K562 (cell line): ENCODE results near the gene TBXAS1. TPM values are rescaled to one million over a fixed set of nuclear protein-coding genes. Genes with fewer than 3 reads are reported as not detected.

Experiments
- CBX8 ChIP-seq: fragments of 200-600 bp; sonication (generic); IDR thresholded peaks from 2 replicates; pipeline ENCODE4 v1.6.1; 2012; ENCODE audit warnings: borderline replicate concordance, mixed run types, low read depth, mild to moderate bottlenecking, moderate library complexity, mixed read lengths, low read length, control low read depth, inconsistent platforms; ENCODE audit not compliant: poor library complexity, severe bottlenecking; ENCODE audit errors: extremely low read depth
- CHD1 ChIP-seq: fragments of 200-600 bp; sonication (generic); IDR thresholded peaks from one replicate; pipeline ENCODE4 v1.6.1; 2012; ENCODE audit warnings: mild to moderate bottlenecking, moderate library complexity, low read length, inconsistent platforms
- ESRRA ChIP-seq: fragments of 450-650 bp; IDR thresholded peaks from 2 replicates; pipeline ENCODE4 v1.6.1; 2014; ENCODE audit warnings: low read depth, mild to moderate bottlenecking, moderate library complexity, borderline replicate concordance
- FOSL1 ChIP-seq: fragments of 200-800 bp; sonication (Bioruptor generic); conservative IDR thresholded peaks from 2 replicates; pipeline ENCODE4 v1.6.1; 2016; ENCODE audit warnings: missing genetic modification characterization, missing compliant biosample characterization
- FOXA1 ChIP-seq: fragments of 450-650 bp; IDR thresholded peaks from 2 replicates; pipeline ENCODE4 v1.6.1; 2016; ENCODE audit warnings: mild to moderate bottlenecking, borderline replicate concordance
- HDAC8 ChIP-seq: fragments of 450-650 bp; IDR thresholded peaks from 2 replicates; pipeline ENCODE4 v1.6.1; 2016; ENCODE audit warnings: mild to moderate bottlenecking, missing genetic modification characterization, moderate library complexity, missing compliant biosample characterization
- HOXB6 ChIP-seq: fragments of 250-450 bp; sonication (Bioruptor Pico); IDR thresholded peaks from 2 replicates; pipeline ENCODE4 v1.5.1; 2022; ENCODE audit warnings: mild to moderate bottlenecking, borderline replicate concordance
- LCOR ChIP-seq: sonication (generic); formaldehyde crosslinking; IDR thresholded peaks from 2 replicates; pipeline ENCODE4 v1.8.0; 2022; ENCODE audit warnings: mild to moderate bottlenecking, missing genetic modification reagents
- MXD1 ChIP-seq: fragments of 250-450 bp; sonication (Bioruptor Pico); IDR thresholded peaks from 2 replicates; pipeline ENCODE4 v1.8.0; 2021; ENCODE audit warnings: borderline replicate concordance, mild to moderate bottlenecking, moderate library complexity; ENCODE audit not compliant: poor library complexity, severe bottlenecking
- NEUROD1 ChIP-seq: fragments of 150-350 bp; IDR thresholded peaks from 2 replicates; pipeline ENCODE4 v1.6.1; 2014; ENCODE audit warnings: borderline replicate concordance, low read length, low read depth; ENCODE audit not compliant: partially characterized antibody
- NRF1 ChIP-seq, 2 experiments: fragments of 450-650 bp; IDR thresholded peaks in 1 of 2; conservative IDR thresholded peaks in 1 of 2; 2 replicates each; pipeline ENCODE4 v1.6.1; 2014; ENCODE audit warnings: mild to moderate bottlenecking in 2 of 2
- PML ChIP-seq: IDR thresholded peaks from 2 replicates; pipeline ENCODE4 v1.6.1; 2012; ENCODE audit warnings: low read length, inconsistent platforms
- POLR3A ChIP-seq: IDR thresholded peaks from 2 replicates; pipeline ENCODE4 v1.6.1; 2011; ENCODE audit warnings: borderline replicate concordance, mild to moderate bottlenecking, moderate library complexity; ENCODE audit not compliant: insufficient read length, insufficient read depth; ENCODE audit errors: extremely low read depth
- RFX7 ChIP-seq: fragments of 250-450 bp; sonication (Bioruptor Pico); IDR thresholded peaks from 2 replicates; pipeline ENCODE4 v1.5.1; 2021; ENCODE audit warnings: mild to moderate bottlenecking
- SFPQ ChIP-seq: fragments of 200-400 bp; formaldehyde crosslinking; IDR thresholded peaks from 2 replicates; pipeline ENCODE4 v1.6.1; 2017; ENCODE audit warnings: mild to moderate bottlenecking, low read depth, low read length, moderate library complexity
- TCF3 ChIP-seq: sonication (generic); formaldehyde crosslinking; IDR thresholded peaks from 2 replicates; pipeline ENCODE4 v1.4.0; 2020; ENCODE audit warnings: mild to moderate bottlenecking, missing genetic modification reagents
- USF2 ChIP-seq: sonication (generic); formaldehyde crosslinking; IDR thresholded peaks from 2 replicates; pipeline ENCODE4 v1.5.0; 2020; ENCODE audit warnings: missing genetic modification reagents
- ZNF121 ChIP-seq: sonication (generic); formaldehyde crosslinking; conservative IDR thresholded peaks from 2 replicates; pipeline ENCODE4 v1.8.0; 2022; ENCODE audit warnings: missing genetic modification reagents
- ZNF274 ChIP-seq: IDR thresholded peaks from 2 replicates; pipeline ENCODE4 v1.6.1; 2011; ENCODE audit warnings: low read depth, mild to moderate bottlenecking, low read length, moderate library complexity, borderline replicate concordance
- ZNF384 ChIP-seq: IDR thresholded peaks from 2 replicates; pipeline ENCODE4 v1.6.1; 2012; ENCODE audit warnings: low read depth, low read length, improper control_type of control experiment
- ZNF449 ChIP-seq: fragments of 250-450 bp; sonication (Bioruptor Pico); IDR thresholded peaks from 2 replicates; pipeline ENCODE4 v1.8.0; 2022; ENCODE audit warnings: moderate library complexity, mild to moderate bottlenecking, inconsistent platforms
- ZNF778 ChIP-seq: fragments of 450-650 bp; formaldehyde crosslinking; IDR thresholded peaks from 2 replicates; pipeline ENCODE4 v1.4.0; 2020; ENCODE audit warnings: mild to moderate bottlenecking, moderate library complexity
- polyA plus RNA-seq, 8 experiments: library from polyadenylated mRNA; depleted of rRNA in 4 of 8; stranded (reverse) in 5 of 8; unstranded in 3 of 8; fragments of >200 nt; fragmentation: Nextera tagmentation in 2 of 8; fragmentation: Illumina TruSeq in 1 of 8; extraction: Ambion mirVana in 2 of 8; extraction: Trizol in 1 of 8; gene quantifications; 2 replicates each; pipeline versions ENCODE4 v1.2.1 to v1.2.3, GENCODE V29; 2011 to 2014; ENCODE audit warnings: inconsistent platforms in 1 of 8, missing spikeins in 1 of 8
- total RNA-seq, 7 experiments: library from RNA; depleted of rRNA in 6 of 7; stranded (reverse); fragments of >200 nt in 6 of 7; fragmentation: Illumina TruSeq in 2 of 7; extraction: Trizol in 2 of 7; gene quantifications; 2 replicates each; pipeline versions ENCODE4 v1.2.1 to v1.2.3, GENCODE V29; 2011 to 2021; ENCODE audit warnings: low replicate concordance in 1 of 7

The TBXAS1 gene
- total and polyA plus RNA-seq, 9 of the 15 experiments (the other 6 are each of a cell fraction or from before 2014, with no cell fraction given): 1.1 to 8.3 (median 1.9) TPM

- TF ChIP-seq SFPQ: no peak
- no peak for TF ChIP-seq ZNF384
- TF ChIP-seq NEUROD1: no peak
- TF ChIP-seq CBX8: no peak
- TF ChIP-seq PML: peak; percentile 30; the same call in 1 of the 2 replicates
- peak; percentile 77 to 83 for TF ChIP-seq NRF1 (conservative IDR thresholded peaks at IDR 0.05 in 1 of 2, IDR thresholded peaks at IDR 0.05 in 1 of 2)
- 0 out of 2 replicates have a peak, but pooled peaks have one; percentile 74 for TF ChIP-seq LCOR (CRISPR knock-in tag)
- no peak for TF ChIP-seq HOXB6
- no peak for TF ChIP-seq MXD1 (CRISPR knock-in tag)
- TF ChIP-seq HDAC8 (tag): 0 out of 2 replicates have a peak, but pooled peaks have one; percentile 66
- TF ChIP-seq CHD1: peak; percentile 19
- TF ChIP-seq FOSL1 (tag): peak; percentile 50
- no peak for TF ChIP-seq ZNF778 (CRISPR knock-in tag)
- no peak for TF ChIP-seq ZNF449 (CRISPR knock-in tag)
- no peak for TF ChIP-seq RFX7
- peak; percentile 34 for TF ChIP-seq TCF3 (CRISPR knock-in tag)
- TF ChIP-seq FOXA1: no peak
- TF ChIP-seq ZNF274: no peak
- TF ChIP-seq POLR3A: no peak
- peak; percentile 69 for TF ChIP-seq ESRRA
- no peak; the same call in 1 of the 2 replicates for TF ChIP-seq ZNF121 (CRISPR knock-in tag)
- TF ChIP-seq USF2 (CRISPR knock-in tag): no peak
These were observed 233.7 kb downstream of the TBXAS1 start, which contains the start of gene PARP12 (continued) for GRCh38 chr7:140062528-140063299.
